ENCODE results near the gene ACAD10. TPM values are rescaled to one million over a fixed set of nuclear protein-coding genes. Genes with fewer than 3 reads are reported as not detected.

The ACAD10 gene
- total and polyA plus RNA-seq, 10 of the 15 experiments (the other 5 are each of a cell fraction or from before 2014, with no cell fraction given), result 2.9 to 21.9 (median 17.5) TPM

DNA sequence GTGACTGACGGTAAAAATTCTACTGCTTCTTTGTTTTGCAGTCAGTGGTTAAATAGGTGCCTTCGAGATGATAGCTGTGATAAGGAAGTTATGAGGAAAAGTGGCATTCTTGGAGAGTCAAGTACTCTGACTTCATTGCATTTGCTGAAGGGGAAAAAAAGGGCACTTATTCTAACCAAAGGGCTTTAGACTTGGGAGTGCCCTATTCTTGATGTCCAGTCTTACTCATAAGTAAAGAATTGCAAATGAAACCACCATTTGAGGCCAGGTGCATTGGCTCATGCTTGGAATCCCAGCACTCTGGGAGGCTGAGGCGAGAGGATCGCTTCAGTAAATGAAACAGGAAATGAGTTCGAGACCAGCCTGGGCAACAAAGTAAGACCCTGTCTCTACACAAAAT lies 40.4 kb upstream of the ACAD10 start:
- H3K79me2 ChIP-seq (ENCODE audit: control insufficient read depth, insufficient read depth, low read length), result no peaks in the 10 kb centered on the region
- intact Hi-C loops (cut with micrococcal nuclease; ENCODE audit: unreplicated experiment), result no loop called here
- no peaks in the 10 kb centered on the region for H3K4me1 ChIP-seq (ENCODE audit: control insufficient read depth, insufficient read depth, low read length)
- H3K9me3 ChIP-seq (replicated peaks; ENCODE audit: control insufficient read depth, insufficient read depth, low read length), result no peaks in the 10 kb centered on the region
- no peak overlapping the region for H3K9ac ChIP-seq (ENCODE audit: control insufficient read depth, insufficient read depth, low read length)
- RAD21 ChIA-PET (ENCODE audit: unreplicated experiment), result no interaction called here
- no peaks in the 10 kb centered on the region for H3K27me3 ChIP-seq (replicated peaks in 1 of 2; ENCODE audit: control insufficient read depth in 2 of 2, insufficient read depth in 2 of 2, low read length in 1 of 2)
- TF ChIP-seq ZNF24 (IDR thresholded peaks at IDR 0.05) (no peak), ZBED1 (IDR thresholded peaks at IDR 0.05; ENCODE audit: borderline replicate concordance) (no peak), BACH1 (IDR thresholded peaks at IDR 0.05; ENCODE audit: borderline replicate concordance) (no peak), GATAD2B (conservative IDR thresholded peaks at IDR 0.05; ENCODE audit: low read depth) (no peak), SUZ12 (IDR thresholded peaks at IDR 0.05; ENCODE audit: unreplicated experiment) (no peak), RB1 (IDR thresholded peaks at IDR 0.05; ENCODE audit: borderline replicate concordance) (no peak)
- TF ChIP-seq, protein P1, sequence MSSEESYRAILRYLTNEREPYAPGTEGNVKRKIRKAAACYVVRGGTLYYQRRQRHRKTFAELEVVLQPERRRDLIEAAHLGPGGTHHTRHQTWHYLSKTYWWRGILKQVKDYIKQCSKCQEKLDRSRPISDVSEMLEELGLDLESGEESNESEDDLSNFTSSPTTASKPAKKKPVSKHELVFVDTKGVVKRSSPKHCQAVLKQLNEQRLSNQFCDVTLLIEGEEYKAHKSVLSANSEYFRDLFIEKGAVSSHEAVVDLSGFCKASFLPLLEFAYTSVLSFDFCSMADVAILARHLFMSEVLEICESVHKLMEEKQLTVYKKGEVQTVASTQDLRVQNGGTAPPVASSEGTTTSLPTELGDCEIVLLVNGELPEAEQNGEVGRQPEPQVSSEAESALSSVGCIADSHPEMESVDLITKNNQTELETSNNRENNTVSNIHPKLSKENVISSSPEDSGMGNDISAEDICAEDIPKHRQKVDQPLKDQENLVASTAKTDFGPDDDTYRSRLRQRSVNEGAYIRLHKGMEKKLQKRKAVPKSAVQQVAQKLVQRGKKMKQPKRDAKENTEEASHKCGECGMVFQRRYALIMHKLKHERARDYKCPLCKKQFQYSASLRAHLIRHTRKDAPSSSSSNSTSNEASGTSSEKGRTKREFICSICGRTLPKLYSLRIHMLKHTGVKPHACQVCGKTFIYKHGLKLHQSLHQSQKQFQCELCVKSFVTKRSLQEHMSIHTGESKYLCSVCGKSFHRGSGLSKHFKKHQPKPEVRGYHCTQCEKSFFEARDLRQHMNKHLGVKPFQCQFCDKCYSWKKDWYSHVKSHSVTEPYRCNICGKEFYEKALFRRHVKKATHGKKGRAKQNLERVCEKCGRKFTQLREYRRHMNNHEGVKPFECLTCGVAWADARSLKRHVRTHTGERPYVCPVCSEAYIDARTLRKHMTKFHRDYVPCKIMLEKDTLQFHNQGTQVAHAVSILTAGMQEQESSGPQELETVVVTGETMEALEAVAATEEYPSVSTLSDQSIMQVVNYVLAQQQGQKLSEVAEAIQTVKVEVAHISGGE (CRISPR knock-in tag; IDR thresholded peaks at IDR 0.05), result no peak
- TF ChIP-seq, protein P2, sequence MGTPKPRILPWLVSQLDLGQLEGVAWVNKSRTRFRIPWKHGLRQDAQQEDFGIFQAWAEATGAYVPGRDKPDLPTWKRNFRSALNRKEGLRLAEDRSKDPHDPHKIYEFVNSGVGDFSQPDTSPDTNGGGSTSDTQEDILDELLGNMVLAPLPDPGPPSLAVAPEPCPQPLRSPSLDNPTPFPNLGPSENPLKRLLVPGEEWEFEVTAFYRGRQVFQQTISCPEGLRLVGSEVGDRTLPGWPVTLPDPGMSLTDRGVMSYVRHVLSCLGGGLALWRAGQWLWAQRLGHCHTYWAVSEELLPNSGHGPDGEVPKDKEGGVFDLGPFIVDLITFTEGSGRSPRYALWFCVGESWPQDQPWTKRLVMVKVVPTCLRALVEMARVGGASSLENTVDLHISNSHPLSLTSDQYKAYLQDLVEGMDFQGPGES (IDR thresholded peaks at IDR 0.05), result no peak
- POLR2A ChIA-PET, result no interaction called here
- peaks cover 15 to 28% of the 10 kb centered on the region in 2 experiments for H3K36me3 ChIP-seq (ENCODE audit: control insufficient read depth in 2 of 2, insufficient read depth in 2 of 2, low read length in 1 of 2)
- in situ Hi-C loops (cut with MboI), result no loop called here
- no peak overlapping the region for H3K27ac ChIP-seq (ENCODE audit: control insufficient read depth, insufficient read depth)
- CTCF ChIA-PET, result no interaction called here
- ATAC-seq (no peak), DNase-seq (ENCODE audit: low read depth, low spot score) (no peak), FAIRE-seq (no peak)
- H3K4me2 ChIP-seq (ENCODE audit: control insufficient read depth, insufficient read depth), result no peak overlapping the region
- SMC1A ChIA-PET (ENCODE audit: uncharacterized antibody, unreplicated experiment), result no interaction called here
- H3K4me3 ChIP-seq, result no peak overlapping the region
- no peak overlapping the region for H2AFZ ChIP-seq (ENCODE audit: control insufficient read depth, low read depth, low read length)
- no peaks in the 10 kb centered on the region for H4K20me1 ChIP-seq (ENCODE audit: control insufficient read depth, insufficient read depth)
- no TSS peak for BruUV-seq (replicated peaks)
- WGBS (ENCODE audit: insufficient coverage, insufficient replicate concordance, low lambda C conversion rate, missing lambda C conversion rate), result 91% methylated on average over 5 of the region's 5 CpGs
